Stomach (tissue), 4 donors: ENCODE results near the gene RNF11.

Experiments used
- CTCF ChIP-seq, 7 experiments: fragments of 450-650 bp in 4 of 7; fragments of 200-600 bp in 3 of 7; sonication (generic) in 3 of 7; IDR thresholded peaks; one replicate each; pipeline ENCODE4 v1.5.1; 2016 to 2019; ENCODE audit warnings: antibody characterized with exemption in 7 of 7, control low read depth in 2 of 7, mild to moderate bottlenecking in 1 of 7
- EP300 ChIP-seq: sonication (generic); formaldehyde crosslinking; IDR thresholded peaks from one replicate; pipeline ENCODE4 v1.6.1; 2017; ENCODE audit warnings: antibody characterized with exemption
- POLR2A ChIP-seq, 4 donors: fragments of 450-650 bp; IDR thresholded peaks; one replicate each; pipeline ENCODE4 v1.6.1; 2016; ENCODE audit warnings: antibody characterized with exemption in 4 of 4, control low read depth in 2 of 4, mild to moderate bottlenecking in 1 of 4, moderate library complexity in 1 of 4
- POLR2AphosphoS5 ChIP-seq, 3 donors: sonication (generic); formaldehyde crosslinking; IDR thresholded peaks; one replicate each; pipeline ENCODE4 v1.6.1; 2016; ENCODE audit warnings: antibody characterized with exemption in 3 of 3

GRCh38 chr1:51284487-51284954 lies 48.4 kb downstream of the RNF11 start:
- TF ChIP-seq CTCF (IDR thresholded peaks at IDR 0.05) (no peak), POLR2A (IDR thresholded peaks at IDR 0.05) (no peak), EP300 (no peak), POLR2AphosphoS5 (IDR thresholded peaks at IDR 0.05) (peak in 2 of 3 donors; percentile 46 to 64)
